Mammary epithelial cell (primary cell): ENCODE results near the gene PLA2G6.

Experiments used
- CTCF ChIP-seq, 2 donors: IDR thresholded peaks in 1 of 2; conservative IDR thresholded peaks in 1 of 2; 2 replicates each; pipeline ENCODE4 v1.5.1; 2011 to 2012; ENCODE audit warnings: inconsistent platforms in 2 of 2, low read length in 2 of 2, mild to moderate bottlenecking in 2 of 2, control low read depth in 1 of 2, low read depth in 1 of 2; ENCODE audit not compliant: insufficient read depth in 1 of 2; ENCODE audit errors: extremely low read depth in 1 of 2
- EZH2 ChIP-seq: IDR thresholded peaks from 2 replicates; pipeline ENCODE4 v1.6.1; 2012; ENCODE audit warnings: low read length, inconsistent platforms, borderline replicate concordance

- TF ChIP-seq CTCF (conservative IDR thresholded peaks at IDR 0.05 in 1 of 2, IDR thresholded peaks at IDR 0.05 in 1 of 2; ENCODE audit: extremely low read depth in 1 of 2, insufficient read depth in 1 of 2, low read depth in 1 of 2, low read length in 2 of 2), result no peak
- TF ChIP-seq EZH2, result no peak
Observed at GRCh38 chr22:38212442-38212841, 30.8 kb upstream of the PLA2G6 start.
